ENCODE data around the gene MAPKAPK3. TPM values are rescaled to one million over a fixed set of nuclear protein-coding genes. Genes with fewer than 3 reads are reported as not detected.

The MAPKAPK3 gene
- total and polyA plus RNA-seq, 2 of the 8 experiments (the other 6 are each of a cell fraction or from before 2014, with no cell fraction given), result 65.4 to 99.8 TPM

- peaks cover 0 to 10% of the 10 kb centered on the region in 2 experiments; a peak in 1 of 4 replicates for H3K79me2 ChIP-seq (ENCODE audit: control insufficient read depth in 1 of 2, insufficient read depth in 2 of 2, low read length in 2 of 2)
Measured at GRCh38 chr3:50639055-50639494, 22.1 kb downstream of the MAPKAPK3 start.

More at GRCh38 chr3:50639055-50639494, 22.1 kb downstream of the MAPKAPK3 start:
- Histone ChIP-seq H2BK20ac (ENCODE audit: low read length) (no peak overlapping the region), H2AK5ac (ENCODE audit: low read depth, low read length) (no peak overlapping the region), H3K27ac (ENCODE audit: low read depth, low read length) (no peak overlapping the region), H3K9me3 (ENCODE audit: insufficient read depth in 2 of 2, low read depth in 1 of 2, low read length in 1 of 2) (no peaks in the 10 kb centered on the region), H3K9ac (replicated peaks in 1 of 4; ENCODE audit: extremely low read depth in 1 of 4, low read depth in 3 of 4, low read length in 3 of 4) (no peak overlapping the region), H3K4me2 (ENCODE audit: insufficient read depth in 1 of 2, low read depth in 2 of 2, low read length in 2 of 2) (no peak overlapping the region), H4K5ac (ENCODE audit: insufficient read length, low read depth, low read length) (peak overlapping the region; percentile 10), H3K56ac (replicated peaks; ENCODE audit: insufficient read length, low read depth, low read length) (no peak overlapping the region), H3K4me3 (ENCODE audit: extremely low read depth in 1 of 4, insufficient read depth in 2 of 4, low read depth in 3 of 4, low read length in 4 of 4) (no peak overlapping the region), H2BK5ac (ENCODE audit: low read depth, low read length) (no peak overlapping the region), H3K14ac (ENCODE audit: insufficient read length) (no peak overlapping the region), H3K36me3 (ENCODE audit: control insufficient read depth in 2 of 4, insufficient read depth in 4 of 4, low read length in 3 of 4) (peaks cover 0 to 14% (median 0%) of the 10 kb centered on the region in 4 experiments; a peak in 4 of 8 replicates), H2AFZ (ENCODE audit: low read length) (no peak overlapping the region), H2BK12ac (ENCODE audit: low read depth, low read length) (no peak overlapping the region), H2BK120ac (replicated peaks; ENCODE audit: low read depth, low read length) (no peak overlapping the region), H3K18ac (ENCODE audit: extremely low read depth, low read length) (no peak overlapping the region), H4K8ac (ENCODE audit: extremely low read depth, insufficient read depth, low read length) (no peak overlapping the region), H3K4me1 (replicated peaks in 1 of 4; ENCODE audit: control insufficient read depth in 3 of 4, insufficient read depth in 4 of 4, low read length in 3 of 4) (peaks cover 2 to 15% (median 8%) of the 10 kb centered on the region in 4 experiments; a peak in 6 of 7 replicates), H3K23me2 (ENCODE audit: low read depth, low read length) (no peaks in the 10 kb centered on the region), H4K20me1 (replicated peaks in 1 of 2; ENCODE audit: control insufficient read depth in 1 of 2, insufficient read depth in 2 of 2, low read length in 2 of 2) (peaks cover 3 to 15% of the 10 kb centered on the region in 2 experiments), H3K4ac (replicated peaks; ENCODE audit: insufficient read length, low read depth, low read length) (no peak overlapping the region), H3K23ac (ENCODE audit: insufficient read length) (no peak overlapping the region), H3K79me1 (ENCODE audit: low read depth, low read length) (peaks cover 10% of the 10 kb centered on the region; the same call in 1 of the 2 replicates), H4K91ac (replicated peaks; ENCODE audit: insufficient read length, low read length) (no peak overlapping the region), H2BK15ac (ENCODE audit: low read length) (no peak overlapping the region), H3K27me3 (replicated peaks in 1 of 4; ENCODE audit: control insufficient read depth in 3 of 4, extremely low read depth in 1 of 4, insufficient read depth in 3 of 4, low read length in 3 of 4) (no peaks in the 10 kb centered on the region)
- WGBS, 2 experiments (ENCODE audit: extremely low coverage in 1 of 2, insufficient coverage in 1 of 2, insufficient read length in 1 of 2, insufficient replicate concordance in 2 of 2, low coverage in 1 of 2, low lambda C conversion rate in 2 of 2, missing lambda C conversion rate in 1 of 2), result 89% methylated on average over 6 of the region's 6 CpGs; no CpG with 5 or more reads in 1 of the 2 experiments
- DNase-seq (ENCODE audit: low read depth in 1 of 2, low spot score in 2 of 2) (no peak), FAIRE-seq (no peak)
- TF ChIP-seq ZNF274 (IDR thresholded peaks at IDR 0.05; ENCODE audit: borderline replicate concordance, extremely low read depth, low read length) (no peak), HDAC2 (IDR thresholded peaks at IDR 0.05; ENCODE audit: borderline replicate concordance in 1 of 2, low read depth in 2 of 2, low read length in 2 of 2) (no peak), SP1 (IDR thresholded peaks at IDR 0.05; ENCODE audit: low read depth, low read length) (no peak), FOSL1 (IDR thresholded peaks at IDR 0.05; ENCODE audit: insufficient read depth, low read depth, low read length) (no peak), NRF1 (IDR thresholded peaks at IDR 0.05; ENCODE audit: low read depth, low read length) (no peak), KDM5A (IDR thresholded peaks at IDR 0.05; ENCODE audit: low read length) (no peak), EGR1 (IDR thresholded peaks at IDR 0.05; ENCODE audit: borderline replicate concordance, low read depth, low read length) (no peak)
- POLR2A ChIA-PET (ENCODE audit: partially characterized antibody), result interaction anchor here (0.9 to 1.3 kb wide), 2 partner anchors 11 to 40 kb away, joined by 3 to 6 read pairs; no protein-coding TSS in a partner anchor
- CTCF ChIA-PET (ENCODE audit: partially characterized antibody), result interaction anchor here (1.2 to 63.8 kb wide), 4 partner anchors 11 to 671 kb away, joined by 3 to 1262 read pairs (median 633); partner anchors contain the start of genes CISH, DOCK3 and MAPKAPK3
